CD4-positive, alpha-beta T cell treated with Interleukin-6 for 4 hours (primary cell): ENCODE data around the gene TPSG1.
"Not testable (repeated sequence)": the region's sequence is repeated elsewhere in the genome, so short reads cannot be mapped to it uniquely, and the experiment has no call there.

ENCODE experiments used
- DNase-seq: peaks from one replicate; pipeline ENCODE4 v3.0.0-alpha.2; 2020; ENCODE audit warnings: mixed read lengths

Gene TPSG1

GRCh38 chr16:1256296-1256873, 31.3 kb upstream of the TPSG1 start:
- DNase-seq = not testable (repeated sequence)

- DNase-seq = not testable (repeated sequence)
Observed at GRCh38 chr16:1255276-1256122, 30.4 kb upstream of the TPSG1 start, which contains the start of gene TPSD1. TSS of gene TPSD1 (plus strand) at chr16:1256069. CDS start at chr16:1256281, 212 bp downstream.

GRCh38 chr16:1254821-1255220, 29.8 kb upstream of the TPSG1 start:
- DNase-seq = not testable (repeated sequence)

DNA sequence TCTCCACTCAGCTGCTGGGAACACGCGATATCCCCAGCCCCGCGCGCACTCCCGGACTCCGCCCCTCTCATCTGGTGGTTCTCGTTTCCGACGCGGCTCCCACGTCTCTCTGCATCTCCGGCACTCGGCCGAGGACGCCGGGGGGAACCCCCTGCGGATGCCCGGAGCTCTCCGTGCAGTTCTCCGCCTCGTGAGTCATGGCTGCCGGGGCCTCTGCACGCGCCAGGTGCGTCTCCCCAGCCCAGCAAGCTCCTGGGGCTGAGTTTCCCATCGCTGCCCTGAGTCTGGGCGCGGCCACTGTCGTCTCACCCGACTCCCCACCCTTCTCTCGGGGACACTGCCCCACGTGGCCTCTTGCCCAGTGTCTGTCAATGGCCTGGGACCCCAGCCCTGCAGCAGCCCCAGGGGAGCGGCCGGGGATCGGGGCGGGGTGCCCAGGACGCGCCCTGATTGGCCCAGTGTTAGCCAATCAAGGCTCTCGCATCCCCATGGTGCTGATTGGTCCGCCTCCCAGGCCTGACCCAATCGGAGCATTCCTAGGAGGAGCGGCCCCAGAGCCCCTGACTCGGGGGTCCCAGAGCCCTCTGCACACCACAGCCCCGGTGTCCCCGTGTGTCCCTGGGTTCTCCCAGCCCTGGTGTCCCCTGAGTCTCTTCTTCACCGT, 28.8 kb upstream of the TPSG1 start:
- DNase-seq = not testable (repeated sequence)

GRCh38 chr16:1249031-1249755, 24.1 kb upstream of the TPSG1 start:
- DNase-seq = not testable (repeated sequence)

GRCh38 chr16:1247903-1248537, 23.0 kb upstream of the TPSG1 start:
- not testable (repeated sequence) for DNase-seq

- DNase-seq = no peak
Observed at GRCh38 chr16:1245452-1246020, 20.5 kb upstream of the TPSG1 start.

GRCh38 chr16:1244881-1245280, 19.8 kb upstream of the TPSG1 start:
- DNase-seq = peak; percentile 18

GRCh38 chr16:1243907-1244850, 19.1 kb upstream of the TPSG1 start:
- not testable (repeated sequence) for DNase-seq

DNA sequence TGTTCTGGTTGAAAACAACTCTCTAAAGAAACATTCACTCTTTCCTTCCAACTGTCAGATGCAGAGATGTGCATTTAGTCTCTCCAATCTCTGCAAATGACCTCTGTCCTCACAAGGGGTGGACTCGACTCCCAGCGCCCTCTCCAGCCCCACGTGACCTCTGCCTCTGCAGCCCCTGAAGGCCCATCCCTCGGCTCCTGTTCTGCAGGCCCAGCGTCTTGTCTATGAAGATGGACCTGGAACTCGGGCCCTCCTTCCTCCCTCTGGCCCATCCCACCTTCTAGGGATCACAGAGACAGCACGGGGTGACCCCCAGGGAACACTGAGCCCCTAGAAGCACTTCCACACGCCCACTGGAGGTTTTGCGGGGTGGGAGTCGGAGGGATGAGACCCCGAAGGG, 18.3 kb upstream of the TPSG1 start:
- DNase-seq = not testable (repeated sequence)

GRCh38 chr16:1241081-1241480, 16.0 kb upstream of the TPSG1 start:
- DNase-seq = not testable (repeated sequence)

DNA sequence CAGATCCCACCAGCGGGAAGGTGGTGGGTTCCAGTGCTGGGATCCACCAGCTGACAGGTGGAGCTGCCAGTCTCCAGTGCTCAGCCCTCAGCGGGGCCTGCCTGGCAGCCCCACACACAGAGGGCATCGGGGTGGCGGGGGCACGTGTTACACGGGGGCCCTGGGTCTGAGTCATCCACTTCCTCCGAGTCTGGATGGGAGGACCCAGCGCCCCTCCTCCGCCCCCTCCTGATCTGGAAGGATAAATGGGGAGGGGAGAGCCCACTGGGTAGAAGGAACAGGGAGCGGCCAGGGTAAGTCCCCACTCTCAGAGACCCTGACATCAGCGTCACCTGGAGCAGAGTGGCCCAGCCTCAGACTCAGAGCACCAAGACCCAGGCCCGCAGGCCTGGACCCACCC, 15.4 kb upstream of the TPSG1 start, which contains the start of gene TPSAB1:
Gene TPSAB1, plus strand, starts transcription at position 270 of the 400 bp plus-strand sequence. CDS start 234 bp downstream, outside the sequence.
- not testable (repeated sequence) for DNase-seq

- DNase-seq = not testable (repeated sequence)
Observed at GRCh38 chr16:1239575-1239974, 14.5 kb upstream of the TPSG1 start.

DNA sequence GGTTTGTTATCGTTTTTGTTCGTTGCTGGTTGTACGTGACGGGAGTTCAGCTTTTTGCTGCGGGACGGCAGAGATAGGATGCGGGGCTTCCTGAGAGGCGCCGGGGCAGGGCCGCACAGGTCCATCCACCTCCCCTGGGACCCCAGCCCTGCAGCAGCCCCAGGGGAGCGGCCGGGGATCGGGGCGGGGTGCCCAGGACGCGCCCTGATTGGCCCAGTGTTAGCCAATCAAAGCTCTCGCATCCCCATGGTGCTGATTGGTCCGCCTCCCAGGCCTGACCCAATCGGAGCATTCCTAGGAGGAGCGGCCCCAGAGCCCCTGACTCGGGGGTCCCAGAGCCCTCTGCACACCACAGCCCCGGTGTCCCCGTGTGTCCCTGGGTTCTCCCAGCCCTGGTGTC, 13.8 kb upstream of the TPSG1 start:
- not testable (repeated sequence) for DNase-seq

- DNase-seq = no peak
Observed at GRCh38 chr16:1237990-1238389, 12.9 kb upstream of the TPSG1 start.

DNA sequence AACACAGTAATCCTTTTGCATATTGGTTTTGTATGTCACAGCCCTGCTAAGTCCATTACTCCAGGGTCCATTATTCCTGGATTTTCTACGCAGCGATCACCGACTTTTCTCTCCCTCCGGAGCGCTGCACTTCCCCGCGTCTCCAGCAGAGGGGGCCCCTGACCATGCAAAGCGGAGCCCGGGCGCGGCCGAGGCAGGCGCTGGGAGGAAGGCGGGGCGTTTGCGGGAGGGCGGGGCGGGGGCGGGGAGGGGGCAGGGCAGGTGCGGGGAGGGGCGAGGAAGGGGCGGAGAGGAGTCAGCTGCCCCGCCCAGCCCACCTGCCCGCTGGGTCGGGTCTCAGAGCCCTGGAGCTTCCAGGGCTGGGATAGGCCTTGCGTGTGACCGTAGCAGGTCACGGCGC, 11.6 kb upstream of the TPSG1 start:
- not testable (repeated sequence) for DNase-seq

- DNase-seq = not testable (repeated sequence)
Observed at GRCh38 chr16:1232049-1232748, 7.1 kb upstream of the TPSG1 start.

DNA sequence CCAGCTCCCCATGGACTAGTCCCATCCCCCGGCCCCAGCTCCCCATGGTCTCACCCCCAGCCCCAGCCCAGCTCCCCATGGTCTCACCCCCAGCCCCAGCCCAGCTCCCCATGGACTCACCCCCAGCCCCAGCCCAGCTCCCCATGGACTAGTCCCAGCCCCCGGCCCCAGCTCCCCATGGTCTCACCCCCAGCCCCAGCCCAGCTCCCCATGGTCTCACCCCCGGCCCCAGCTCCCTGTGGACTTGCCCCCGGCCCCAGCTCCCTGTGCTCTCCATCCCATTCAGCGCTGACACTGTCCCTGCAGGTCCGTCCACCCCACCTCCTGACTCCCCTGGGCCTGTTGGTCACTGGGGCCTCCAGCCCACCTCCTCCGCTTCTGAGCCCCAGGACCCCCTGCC, 6.2 kb upstream of the TPSG1 start:
- DNase-seq = not testable (repeated sequence)

DNA sequence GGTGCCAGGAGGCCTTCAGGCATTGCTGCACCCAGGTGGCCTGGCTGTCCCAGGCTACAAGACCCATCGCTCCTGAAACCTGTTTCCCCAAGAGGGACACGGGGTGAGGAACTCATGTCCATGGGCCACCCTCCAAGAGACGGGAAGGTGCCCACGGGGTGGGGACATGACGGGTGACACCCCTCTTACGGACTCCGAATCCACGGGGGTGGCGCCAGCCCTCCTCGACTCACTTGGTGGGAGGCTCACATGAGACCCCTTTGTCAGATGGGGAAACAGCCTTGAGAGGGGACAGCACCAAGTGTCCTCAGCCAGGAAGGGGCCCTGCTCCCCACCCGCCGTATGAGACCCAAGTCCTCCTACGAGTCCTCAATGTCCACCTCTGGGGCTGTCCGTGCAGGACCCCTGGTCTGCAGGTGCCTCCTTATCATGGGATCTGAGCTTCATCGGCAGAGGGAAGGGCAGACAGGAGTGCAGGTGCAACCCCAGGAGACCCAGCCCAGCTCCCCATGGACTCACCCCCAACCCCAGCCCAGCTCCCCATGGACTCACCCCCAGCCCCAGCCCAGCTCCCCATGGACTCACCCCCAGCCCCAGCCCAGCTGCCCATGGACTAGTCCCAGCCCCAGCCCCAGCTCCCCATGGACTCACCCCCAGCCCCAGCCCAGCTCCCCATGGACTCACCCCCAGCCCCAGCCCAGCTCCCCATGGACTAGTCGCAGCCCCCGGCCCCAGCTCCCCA, 5.6 kb upstream of the TPSG1 start:
- not testable (repeated sequence) for DNase-seq
